ENCODE results near the gene NOC2L.

DNA sequence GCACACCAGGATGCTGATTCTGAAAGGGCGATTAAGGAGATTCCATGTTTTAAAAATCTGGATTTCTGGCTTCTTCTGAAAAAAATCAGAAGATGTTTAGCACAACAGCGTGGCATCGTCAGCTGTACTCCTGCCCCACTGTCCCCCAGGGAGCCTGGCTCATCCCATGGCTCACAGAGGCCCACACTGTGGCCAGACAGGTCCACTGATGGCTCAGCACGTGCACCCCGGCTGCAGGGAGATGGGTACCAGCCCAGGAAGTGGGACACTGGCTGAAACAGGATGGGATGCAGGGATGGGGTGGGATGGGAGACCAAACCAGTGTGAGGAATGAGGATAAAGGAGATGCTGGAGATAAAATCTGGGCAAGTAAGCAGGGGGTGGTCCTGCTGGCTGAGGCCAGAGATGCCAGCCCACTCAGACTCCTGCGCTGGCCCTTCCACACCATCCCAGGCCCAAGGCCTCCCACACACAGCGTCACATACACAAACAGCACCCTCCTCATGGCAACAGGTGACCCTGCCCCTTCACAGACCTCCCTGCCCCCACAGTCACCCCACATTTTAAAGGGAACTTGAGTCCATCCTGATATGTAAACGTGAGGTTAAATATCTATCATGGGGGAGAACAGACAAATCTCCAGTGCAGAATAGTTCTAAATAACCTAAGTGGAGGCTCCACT, 59.3 kb downstream of the NOC2L start:
- no peak for TF ChIP-seq CTCF (IDR thresholded peaks at IDR 0.05 in 8 of 11, conservative IDR thresholded peaks at IDR 0.05 in 3 of 11)
- no peak for TF ChIP-seq POLR2AphosphoS5 (IDR thresholded peaks at IDR 0.05)

All from spleen (tissue), 7 donors.